OCI-LY3 (cell line): Measurements from ENCODE around the gene BEND4.

ENCODE experiments used
- CTCF ChIP-seq: fragments of 200-600, 300-600 bp; sonication (generic); IDR thresholded peaks from 2 replicates; pipeline ENCODE4 v1.5.1; 2014; ENCODE audit warnings: antibody characterized with exemption, low read length, low read depth
- EZH2phosphoT487 ChIP-seq: fragments of 200-600 bp; shearing (Covaris generic); IDR thresholded peaks from 2 replicates; pipeline ENCODE4 v1.6.1; 2018; ENCODE audit warnings: antibody characterized with exemption, mixed run types, low read depth

- no peak for TF ChIP-seq CTCF
- no peak for TF ChIP-seq EZH2phosphoT487
Measured at GRCh38 chr4:42172128-42172790, 19.8 kb upstream of the BEND4 start.
